Central memory CD8-positive, alpha-beta T cell (primary cell): Measurements from ENCODE around the gene TLR6.
"Not testable (repeated sequence)": the region's sequence is repeated elsewhere in the genome, so short reads cannot be mapped to it uniquely, and the experiment has no call there.

Source experiments
- ATAC-seq: fragments of 150-1000 bp; cut with Tn5 transposase; replicated peaks from 2 replicates; pipeline ENCODE4 v1.10.0; 2022; ENCODE audit warnings: mild to moderate bottlenecking, moderate FRiP score, moderate number of reproducible peaks; ENCODE audit not compliant: poor library complexity, severe bottlenecking; ENCODE audit errors: extremely low read depth
- DNase-seq, 2 donors: peaks; one replicate each; pipeline ENCODE4 v3.0.0; 2021; ENCODE audit warnings: low spot score in 2 of 2
- H3K27ac Mint-ChIP-seq: one replicate; pipeline ENCODE4 v1.8.0; 2022; ENCODE audit warnings: low read depth, mild to moderate bottlenecking, moderate library complexity, mixed read lengths
- H3K27me3 Mint-ChIP-seq: one replicate; pipeline ENCODE4 v1.8.0; 2022; ENCODE audit warnings: mixed read lengths
- H3K36me3 Mint-ChIP-seq: one replicate; pipeline ENCODE4 v1.8.0; 2022; ENCODE audit warnings: mild to moderate bottlenecking, moderate library complexity, mixed read lengths; ENCODE audit not compliant: insufficient read depth
- H3K4me1 Mint-ChIP-seq: one replicate; pipeline ENCODE4 v1.8.0; 2022; ENCODE audit warnings: mixed read lengths
- H3K4me3 Mint-ChIP-seq: one replicate; pipeline ENCODE4 v1.8.0; 2022; ENCODE audit warnings: mild to moderate bottlenecking, moderate library complexity, mixed read lengths
- H3K9me3 Mint-ChIP-seq: one replicate; pipeline ENCODE4 v1.8.0; 2022; ENCODE audit warnings: mixed read lengths

Gene TLR6

DNA sequence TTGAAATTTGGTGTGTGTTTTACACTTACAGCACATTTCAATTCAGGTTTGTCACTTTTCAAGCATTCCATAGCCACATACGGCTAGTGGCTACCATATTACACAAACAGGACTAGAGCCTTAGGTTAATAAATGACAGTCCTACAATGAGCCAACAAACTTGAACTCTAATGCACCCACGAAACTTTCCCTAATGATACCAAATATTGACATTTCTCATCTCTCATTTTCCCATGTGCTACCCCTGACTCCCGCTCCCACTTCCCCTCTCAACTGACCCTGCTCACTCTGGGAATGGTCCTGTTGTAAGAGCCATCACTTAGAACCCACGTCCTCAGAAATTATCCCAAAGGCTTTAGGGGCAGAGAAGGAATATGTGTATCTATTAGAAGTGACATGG lies 68.9 kb downstream of the TLR6 start:
- H3K27me3 Mint-ChIP-seq, result no peaks in the 10 kb centered on the region
- ATAC-seq (no peak), DNase-seq (no peak)
- no peak overlapping the region for H3K4me3 Mint-ChIP-seq
- H3K4me1 Mint-ChIP-seq, result peaks cover 3% of the 10 kb centered on the region
- no peak overlapping the region for H3K27ac Mint-ChIP-seq
- peaks cover 5% of the 10 kb centered on the region for H3K9me3 Mint-ChIP-seq
- H3K36me3 Mint-ChIP-seq, result no peaks in the 10 kb centered on the region

DNA sequence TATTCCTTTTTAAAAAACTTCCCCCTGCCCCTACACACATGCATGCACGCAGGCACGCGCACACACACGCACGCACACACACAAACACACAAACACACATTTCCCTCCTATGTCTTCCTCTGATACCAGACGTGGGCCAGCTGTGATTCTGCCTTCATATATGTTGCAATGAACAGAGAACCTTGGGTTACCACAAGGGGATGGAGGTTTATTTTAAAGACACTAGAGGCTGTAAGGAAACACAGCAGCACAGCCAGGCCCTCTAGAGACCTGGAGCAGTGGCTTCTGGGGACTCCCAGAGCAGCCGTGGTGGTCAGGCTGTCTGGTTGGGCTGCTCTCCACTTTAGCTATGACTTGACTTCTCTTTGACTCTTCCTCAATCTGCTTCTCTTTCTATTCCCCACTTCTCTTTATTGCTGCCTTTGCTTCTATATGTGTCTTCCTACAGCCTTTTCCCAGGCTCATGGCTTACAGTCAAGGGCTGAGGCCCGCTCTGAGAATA lies 70.7 kb downstream of the TLR6 start:
- no peak overlapping the region for H3K4me3 Mint-ChIP-seq

DNA sequence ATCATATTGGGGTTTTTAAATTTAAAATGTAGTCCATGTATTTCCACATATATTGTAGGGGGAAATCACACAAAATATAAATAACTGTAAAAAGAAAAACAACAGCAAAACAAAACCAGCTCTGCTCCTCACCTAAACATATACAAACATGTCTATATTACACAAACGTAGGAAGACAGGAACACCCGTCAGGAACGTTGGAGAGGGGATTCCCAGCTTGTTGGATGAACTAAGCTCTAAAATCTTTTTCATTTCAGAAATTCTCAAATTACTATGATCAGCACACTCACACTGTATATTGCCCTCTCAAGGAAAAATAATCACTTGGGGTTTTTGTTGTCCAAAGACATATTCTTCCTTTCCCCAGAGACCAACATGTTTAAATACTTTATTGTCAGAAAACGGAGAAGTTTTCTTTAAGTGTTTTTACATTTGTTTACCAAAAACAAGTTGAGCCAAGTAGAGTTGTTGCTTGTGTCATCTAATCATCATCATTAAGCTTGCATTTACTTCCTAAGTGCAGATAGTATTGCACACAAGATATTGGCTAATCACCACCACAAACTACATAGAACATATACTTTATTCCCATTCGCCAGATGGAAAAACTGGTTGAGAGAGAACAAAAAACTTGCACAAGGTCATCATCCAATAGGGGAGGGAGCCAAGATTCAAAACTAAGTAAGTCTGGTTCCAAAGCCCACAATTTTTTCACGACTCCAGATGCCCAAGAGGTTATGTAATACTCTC lies 71.4 kb downstream of the TLR6 start:
- DNase-seq, result no peak
- Mint-ChIP-seq H3K4me3 (no peak overlapping the region), H3K9me3 (peaks cover 4% of the 10 kb centered on the region), H3K27me3 (no peaks in the 10 kb centered on the region), H3K4me1 (peaks cover 4% of the 10 kb centered on the region), H3K27ac (no peak overlapping the region), H3K36me3 (no peaks in the 10 kb centered on the region)
- no peak for ATAC-seq

More for the DNA sequence above, 70.7 kb downstream of the TLR6 start:
- Mint-ChIP-seq H3K36me3 (no peaks in the 10 kb centered on the region), H3K4me1 (peaks cover 4% of the 10 kb centered on the region), H3K27me3 (no peaks in the 10 kb centered on the region), H3K9me3 (peaks cover 5% of the 10 kb centered on the region), H3K27ac (peak overlapping the region; percentile 6)
- no peak for DNase-seq
- no peak for ATAC-seq

DNA sequence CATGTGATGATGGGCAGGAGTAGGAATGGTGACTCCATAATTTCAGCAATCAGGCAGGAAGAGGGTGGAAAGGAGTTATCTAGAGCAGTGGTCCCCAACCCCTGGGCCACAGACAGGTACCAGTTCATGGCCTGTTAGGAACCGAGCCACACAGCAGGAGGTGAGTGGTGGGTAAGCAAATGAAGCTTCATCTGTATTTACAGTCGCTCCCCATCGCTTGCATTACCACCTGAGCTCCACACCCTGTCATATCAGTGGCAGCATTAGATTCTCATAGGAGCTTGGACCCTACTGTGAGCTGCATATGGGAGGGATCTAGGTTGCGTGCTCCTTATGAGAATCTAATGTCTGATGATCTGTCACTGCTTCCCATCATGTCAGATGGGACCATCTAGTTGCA lies 72.5 kb downstream of the TLR6 start:
- peaks cover 4% of the 10 kb centered on the region for H3K4me1 Mint-ChIP-seq
- H3K27me3 Mint-ChIP-seq, result no peaks in the 10 kb centered on the region
- no peak overlapping the region for H3K27ac Mint-ChIP-seq
- no peaks in the 10 kb centered on the region for H3K9me3 Mint-ChIP-seq
- no peak for DNase-seq
- H3K4me3 Mint-ChIP-seq, result no peak overlapping the region
- ATAC-seq, result no peak
- no peaks in the 10 kb centered on the region for H3K36me3 Mint-ChIP-seq

DNA sequence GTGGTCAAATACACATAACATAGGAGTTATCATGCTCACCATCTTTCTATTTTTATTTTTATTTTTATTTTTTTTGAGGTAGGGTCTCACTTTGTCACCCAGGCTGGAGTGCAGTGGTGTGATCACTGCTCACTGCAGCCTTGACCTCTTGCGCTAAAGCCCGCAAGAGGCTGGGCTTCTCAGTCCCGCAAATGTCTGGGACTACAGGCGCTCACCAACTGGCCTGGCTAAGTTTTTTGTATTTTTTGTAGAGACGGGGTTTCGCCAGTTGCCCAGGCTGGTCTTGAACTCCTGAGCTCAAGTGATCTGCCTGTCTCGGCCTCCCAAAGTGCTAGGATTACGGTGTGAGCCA lies 73.5 kb downstream of the TLR6 start:
- Mint-ChIP-seq H3K9me3 (no peaks in the 10 kb centered on the region), H3K4me1 (peaks cover 4% of the 10 kb centered on the region)

DNA sequence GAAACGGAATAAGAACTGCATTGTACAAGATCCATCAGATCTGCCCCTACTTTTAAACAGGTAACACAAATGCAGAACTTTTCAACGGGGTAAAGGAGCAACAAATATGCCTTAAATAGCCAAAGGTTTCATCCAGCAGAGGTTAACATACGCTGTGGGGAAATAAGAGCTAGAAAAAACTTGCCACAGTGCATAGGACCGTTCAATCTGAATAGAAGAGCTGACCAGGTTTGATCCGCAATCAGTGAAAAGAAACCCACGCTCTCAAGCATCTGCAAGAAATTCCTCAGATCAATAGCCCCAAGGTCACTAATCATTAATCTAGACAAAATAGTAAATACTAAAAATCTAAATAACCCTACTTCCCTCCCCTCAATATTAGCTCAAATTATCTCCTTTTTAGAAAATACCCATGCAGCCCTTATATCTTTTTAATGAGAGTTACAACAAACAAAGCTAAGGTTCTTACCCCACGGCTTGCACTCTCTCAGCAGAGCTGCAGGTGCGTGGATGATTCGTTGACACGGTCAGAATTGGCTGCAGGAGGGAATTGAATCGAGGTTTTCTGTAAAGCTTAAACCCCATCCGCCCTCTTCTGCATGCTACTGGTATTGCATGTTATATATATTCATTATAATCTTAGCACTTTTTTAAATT lies 74.0 kb downstream of the TLR6 start, which contains the start of gene TLR10:
Gene TLR10 (minus strand): TSS at position 539 of the 657 bp plus-strand sequence. CDS start 7,400 bp downstream, outside the sequence.
- Mint-ChIP-seq H3K9me3 (no peaks in the 10 kb centered on the region), H3K36me3 (no peaks in the 10 kb centered on the region), H3K27me3 (peaks cover under 1% of the 10 kb centered on the region), H3K4me1 (peaks cover 4% of the 10 kb centered on the region), H3K4me3 (peak within 1 kb of the TSS; percentile 22), H3K27ac (no peak within 1 kb of the TSS)
- ATAC-seq, result peak; percentile 54
- no peak for DNase-seq

More for the DNA sequence above, 73.5 kb downstream of the TLR6 start:
- Mint-ChIP-seq H3K27ac (no peak overlapping the region), H3K27me3 (no peaks in the 10 kb centered on the region), H3K4me3 (peak overlapping the region; percentile 22), H3K36me3 (no peaks in the 10 kb centered on the region)
- no peak for DNase-seq
- ATAC-seq, result no peak

DNA sequence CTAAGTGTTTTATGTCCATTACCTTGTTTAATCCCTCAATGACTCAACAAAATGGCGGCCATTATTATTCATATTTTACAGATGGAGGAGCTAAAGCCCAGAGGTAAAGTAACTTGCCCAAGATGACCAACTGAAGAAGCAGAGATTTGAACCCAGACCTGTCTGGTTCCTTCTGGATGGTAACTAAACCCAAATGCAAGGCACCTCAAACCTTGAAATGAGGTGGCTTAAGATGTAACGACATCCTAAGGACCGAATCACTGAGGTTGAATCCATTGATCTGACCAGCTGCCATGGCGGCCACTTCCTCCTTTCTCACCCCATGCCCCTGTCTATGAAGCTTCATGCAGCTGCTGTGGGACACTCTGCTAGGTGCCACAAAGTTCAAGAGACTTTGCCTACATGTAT lies 74.8 kb downstream of the TLR6 start:
- peaks cover 4% of the 10 kb centered on the region for H3K4me1 Mint-ChIP-seq

DNA sequence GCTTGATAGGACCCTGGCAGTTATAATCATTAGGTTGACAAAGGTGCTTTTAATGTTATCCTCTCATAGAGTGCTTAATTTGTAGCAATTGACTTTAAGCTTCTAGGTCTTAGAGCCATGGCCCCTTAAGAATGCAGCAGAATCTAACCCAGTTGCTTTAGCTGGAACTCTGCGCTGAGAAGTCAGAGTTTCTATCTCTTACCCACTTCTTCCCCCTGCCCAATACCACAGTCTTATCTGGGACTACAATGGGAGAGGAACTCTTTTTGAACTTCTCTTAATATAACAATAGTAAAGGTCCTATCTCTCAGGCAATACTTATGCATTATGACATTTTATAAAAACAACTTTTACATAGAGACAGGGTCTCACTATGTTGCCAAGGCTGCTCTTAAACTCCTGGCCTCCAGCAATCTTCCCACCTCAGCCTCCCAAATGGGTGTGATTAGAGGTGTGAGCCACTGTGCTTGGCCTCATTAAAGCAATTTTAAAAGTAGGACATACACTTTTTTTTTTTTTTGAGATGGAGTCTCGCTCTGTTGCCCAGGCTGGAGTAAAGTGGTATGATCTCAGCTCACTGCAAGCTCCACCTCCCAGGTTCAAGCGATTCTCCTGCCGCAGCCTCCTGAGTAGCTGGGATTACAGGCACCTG lies 75.7 kb downstream of the TLR6 start:
- Mint-ChIP-seq H3K27me3 (peaks cover 15% of the 10 kb centered on the region), H3K9me3 (no peaks in the 10 kb centered on the region), H3K36me3 (no peaks in the 10 kb centered on the region), H3K27ac (no peak overlapping the region), H3K4me1 (peaks cover 4% of the 10 kb centered on the region), H3K4me3 (no peak overlapping the region)
- no peak for DNase-seq
- no peak for ATAC-seq

More for the DNA sequence above, 74.8 kb downstream of the TLR6 start:
- no peaks in the 10 kb centered on the region for H3K36me3 Mint-ChIP-seq
- ATAC-seq (no peak), DNase-seq (no peak)
- no peak overlapping the region for H3K4me3 Mint-ChIP-seq
- peaks cover 8% of the 10 kb centered on the region for H3K27me3 Mint-ChIP-seq
- no peak overlapping the region for H3K27ac Mint-ChIP-seq
- H3K9me3 Mint-ChIP-seq, result no peaks in the 10 kb centered on the region

DNA sequence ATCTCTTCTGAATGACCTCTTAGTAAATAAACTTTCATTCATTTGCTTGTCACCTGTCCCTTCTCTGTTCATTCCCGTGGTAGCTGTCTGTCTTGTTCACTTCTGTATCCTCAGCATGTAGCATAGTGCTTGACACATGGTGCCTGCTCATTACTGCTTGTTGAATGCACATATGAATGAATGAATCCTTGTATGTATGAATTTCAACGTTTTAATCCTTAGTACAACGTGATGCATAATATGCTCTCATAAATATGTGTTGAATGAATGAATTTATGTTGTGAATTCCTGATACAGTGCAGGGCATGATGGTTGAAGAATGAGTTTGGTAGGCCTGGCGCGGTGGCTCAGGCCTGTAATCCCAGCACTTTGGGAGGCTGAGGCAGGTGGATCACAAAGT lies 76.8 kb downstream of the TLR6 start:
- H3K9me3 Mint-ChIP-seq, result no peaks in the 10 kb centered on the region
- no peak for ATAC-seq
- H3K36me3 Mint-ChIP-seq, result no peaks in the 10 kb centered on the region
- H3K27me3 Mint-ChIP-seq, result peaks cover 20% of the 10 kb centered on the region
- no peak for DNase-seq
- H3K27ac Mint-ChIP-seq, result no peak overlapping the region
- H3K4me1 Mint-ChIP-seq, result peaks cover 4% of the 10 kb centered on the region
- H3K4me3 Mint-ChIP-seq, result no peak overlapping the region

DNA sequence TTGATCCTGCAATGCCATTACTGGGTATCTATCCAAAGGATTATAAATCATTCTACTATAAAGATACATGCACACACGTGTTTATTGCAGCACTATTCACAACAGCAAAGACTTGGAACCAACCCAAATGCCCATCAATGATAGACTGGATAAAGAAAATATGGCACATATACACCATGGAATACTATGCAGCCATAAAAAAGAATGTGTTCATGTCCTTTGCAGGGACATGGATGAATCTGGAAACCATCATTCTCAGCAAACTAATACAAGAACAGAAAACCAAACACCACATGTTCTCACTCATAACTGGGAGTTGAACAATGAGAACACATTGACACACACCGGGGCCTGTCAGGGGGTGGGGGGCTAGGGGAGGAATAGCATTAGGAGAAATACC lies 78.7 kb downstream of the TLR6 start:
- H3K27me3 Mint-ChIP-seq, result peaks cover 38% of the 10 kb centered on the region
- H3K4me1 Mint-ChIP-seq, H3K4me3 Mint-ChIP-seq, H3K9me3 Mint-ChIP-seq, DNase-seq, H3K27ac Mint-ChIP-seq, H3K36me3 Mint-ChIP-seq, ATAC-seq: not testable (repeated sequence)

DNA sequence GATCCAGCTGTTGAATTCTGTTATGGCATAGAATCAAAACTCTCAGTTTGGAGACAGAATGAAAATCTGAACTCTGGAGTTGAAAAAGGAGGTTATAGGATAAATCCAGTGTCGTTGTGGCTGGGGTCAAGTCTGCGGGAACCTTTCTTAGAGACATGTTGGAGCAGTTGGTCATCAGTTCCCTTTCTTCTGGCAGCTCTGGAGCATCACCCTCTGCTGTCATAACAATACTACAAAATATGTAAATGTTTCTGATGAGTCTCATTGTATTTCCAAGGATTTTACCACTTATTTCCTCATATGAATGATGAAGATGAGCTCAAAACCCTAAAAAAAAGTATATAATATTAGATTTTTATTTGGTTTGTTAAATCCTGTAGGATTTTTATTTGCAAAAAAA lies 81.3 kb downstream of the TLR6 start:
- no peaks in the 10 kb centered on the region for H3K4me1 Mint-ChIP-seq
- H3K27me3 Mint-ChIP-seq, result peaks cover 51% of the 10 kb centered on the region
- H3K9me3 Mint-ChIP-seq, result no peaks in the 10 kb centered on the region
- DNase-seq (no peak), ATAC-seq (no peak)
- H3K27ac Mint-ChIP-seq, result no peak overlapping the region
- no peak overlapping the region for H3K4me3 Mint-ChIP-seq
- no peaks in the 10 kb centered on the region for H3K36me3 Mint-ChIP-seq

DNA sequence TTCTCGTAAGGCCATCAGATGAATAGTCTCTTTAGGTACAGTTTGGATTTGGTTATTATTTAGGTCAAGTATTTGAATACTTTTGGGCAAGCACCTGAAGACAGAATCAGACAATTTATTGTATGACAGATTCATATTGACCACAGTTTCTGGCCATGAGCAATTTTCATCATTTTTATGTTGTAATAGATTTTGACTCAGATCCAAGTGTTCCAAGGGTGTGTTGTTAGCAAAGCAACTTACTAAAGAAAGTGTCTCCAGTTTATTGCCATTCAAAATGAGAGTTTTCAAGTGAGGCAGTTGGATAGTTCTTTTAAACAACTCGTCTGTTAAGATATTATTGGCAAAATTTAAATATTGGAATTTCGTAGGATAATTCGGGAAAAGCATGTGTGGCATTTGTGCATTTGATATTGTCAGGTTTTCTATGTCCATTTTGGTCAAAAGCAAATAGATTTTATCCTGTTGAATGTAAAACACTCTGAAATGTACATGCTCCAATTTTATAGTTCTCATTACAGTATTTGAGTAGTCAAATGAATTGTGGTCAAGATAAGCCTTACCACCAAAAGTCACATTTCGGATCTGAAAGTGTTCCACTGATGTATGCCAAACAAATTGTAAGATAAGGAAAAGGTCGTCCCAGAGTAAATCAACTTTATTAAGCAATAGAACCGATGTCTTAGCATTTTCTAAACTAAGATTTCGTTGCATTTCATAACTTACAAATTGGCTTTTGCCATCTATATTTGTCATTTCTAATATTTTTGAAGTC lies 82.2 kb downstream of the TLR6 start:
- no peak for ATAC-seq
- no peak overlapping the region for H3K27ac Mint-ChIP-seq
- DNase-seq, result no peak
- H3K27me3 Mint-ChIP-seq, result peaks cover 51% of the 10 kb centered on the region
- H3K4me3 Mint-ChIP-seq, result no peak overlapping the region
- no peaks in the 10 kb centered on the region for H3K9me3 Mint-ChIP-seq
- H3K4me1 Mint-ChIP-seq, result no peaks in the 10 kb centered on the region
- no peaks in the 10 kb centered on the region for H3K36me3 Mint-ChIP-seq
